Placental epithelial cell (primary cell): ENCODE data around the gene PIWIL1. TPM values are rescaled to one million over a fixed set of nuclear protein-coding genes. Genes with fewer than 3 reads are reported as not detected.

Source experiments
- total RNA-seq: library from RNA; depleted of rRNA; stranded (reverse); fragments of >200 nt; gene quantifications from 2 replicates; pipeline ENCODE4 v1.2.3, GENCODE V29; 2012

The PIWIL1 gene
- not detected in 2 replicates for total RNA-seq

DNA sequence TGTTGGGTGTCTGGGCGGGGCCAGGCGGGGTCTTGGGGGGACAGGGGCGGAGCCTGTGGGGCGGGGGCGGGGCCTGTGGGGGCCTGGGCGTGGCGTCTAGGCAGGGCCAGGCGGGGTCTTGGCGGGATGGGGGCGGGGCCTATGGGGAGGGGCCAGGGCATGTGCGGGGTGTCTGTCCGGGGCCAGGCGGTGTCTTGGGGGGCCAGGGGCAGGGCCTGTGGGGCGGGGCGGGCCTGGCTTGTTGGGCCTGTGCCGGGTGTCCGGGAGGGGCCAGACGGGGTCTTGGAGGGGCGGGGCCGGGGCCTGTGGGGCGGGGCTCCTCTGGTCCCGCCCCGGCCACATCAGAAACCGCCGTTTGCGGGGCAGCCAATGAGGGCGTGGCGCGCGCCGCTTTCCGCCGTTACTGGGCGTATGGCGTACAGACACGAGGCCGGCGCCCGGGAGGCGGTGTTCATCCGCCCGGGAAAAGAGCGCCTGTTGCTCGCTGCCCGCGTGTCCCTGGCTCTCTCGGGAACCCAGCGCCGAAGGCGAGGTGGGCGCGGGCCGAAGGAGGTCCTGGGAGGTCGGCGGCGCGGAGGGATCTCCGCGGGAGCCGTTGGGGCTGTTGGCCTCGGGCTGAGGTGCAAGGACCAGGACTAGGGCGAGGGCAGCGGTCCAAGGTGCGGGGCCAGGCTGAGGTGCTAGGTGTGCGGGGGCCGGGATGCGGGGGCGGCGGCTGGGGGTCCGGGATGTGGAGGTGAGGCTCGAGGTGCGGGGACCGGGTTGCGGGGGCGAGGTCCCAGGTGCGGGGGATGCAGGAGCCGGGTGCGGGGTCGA, at the start of gene PIWIL1:
Gene PIWIL1, plus strand, starts transcription at position 400 of the 816 bp plus-strand sequence. CDS start 4,705 bp downstream, outside the sequence.

Other genes with a start within 250 kb of the PIWIL1 start
- 0.87 TPM in 1 of 2 replicates, not detected in the other for gene FZD10, start 175.4 kb upstream of the PIWIL1 start, total RNA-seq